K562 (cell line): ENCODE results near the gene UPK2. TPM values are rescaled to one million over a fixed set of nuclear protein-coding genes. Genes with fewer than 3 reads are reported as not detected.
A peak's percentile ranks its signal among the peaks of the same experiment; 100 is the strongest.

ENCODE experiments used
- ARHGAP35 ChIP-seq: fragments of 450-650 bp; IDR thresholded peaks from 2 replicates; pipeline ENCODE4 v1.6.1; 2018; ENCODE audit not compliant: partially characterized antibody
- CBX2 ChIP-seq: fragments of 200-600 bp; sonication (generic); IDR thresholded peaks from one replicate; pipeline ENCODE4 v1.6.1; 2012; ENCODE audit warnings: mild to moderate bottlenecking, low read length, inconsistent platforms; ENCODE audit not compliant: insufficient read depth, poor library complexity, severe bottlenecking
- CBX5 ChIP-seq: IDR thresholded peaks from 2 replicates; pipeline ENCODE4 v1.6.1; 2014; ENCODE audit warnings: low read depth, borderline replicate concordance
- COPS2 ChIP-seq: fragments of 450-650 bp; conservative IDR thresholded peaks from 2 replicates; pipeline ENCODE4 v1.6.1; 2016; ENCODE audit warnings: mild to moderate bottlenecking, moderate library complexity
- CREM ChIP-seq: IDR thresholded peaks from 2 replicates; pipeline ENCODE4 v1.6.1; 2014; ENCODE audit warnings: antibody characterized with exemption, low read depth
- ERF ChIP-seq: fragments of 450-650 bp; formaldehyde crosslinking; IDR thresholded peaks from 2 replicates; pipeline ENCODE4 v1.4.0; 2020; ENCODE audit warnings: mild to moderate bottlenecking, mixed read lengths
- FOXA1 ChIP-seq: fragments of 450-650 bp; IDR thresholded peaks from 2 replicates; pipeline ENCODE4 v1.6.1; 2016; ENCODE audit warnings: mild to moderate bottlenecking, borderline replicate concordance
- GABPB1 ChIP-seq: sonication (generic); formaldehyde crosslinking; IDR thresholded peaks from 2 replicates; pipeline ENCODE4 v1.8.0; 2022; ENCODE audit warnings: mild to moderate bottlenecking, missing genetic modification reagents
- GATAD2A ChIP-seq: fragments of 450-650 bp; IDR thresholded peaks from 2 replicates; pipeline ENCODE4 v1.6.1; 2017
- GTF2F1 ChIP-seq: IDR thresholded peaks from 2 replicates; pipeline ENCODE4 v1.6.1; 2011; ENCODE audit warnings: low read depth, low read length, improper control_type of control experiment
- HDAC3 ChIP-seq: fragments of 450-650 bp; IDR thresholded peaks from 2 replicates; pipeline ENCODE4 v1.6.1; 2018; ENCODE audit warnings: borderline replicate concordance, mild to moderate bottlenecking, moderate library complexity; ENCODE audit not compliant: partially characterized antibody
- IFI16 ChIP-seq: fragments of 250-450 bp; sonication (Bioruptor Pico); IDR thresholded peaks from 2 replicates; pipeline ENCODE4 v2.1.2; 2022; ENCODE audit warnings: mild to moderate bottlenecking, inconsistent platforms
- MAFK ChIP-seq: IDR thresholded peaks from 2 replicates; pipeline ENCODE4 v1.6.1; 2011; ENCODE audit warnings: low read length, improper control_type of control experiment
- MYBL2 ChIP-seq, 2 experiments: fragments of 450-650 bp in 1 of 2; sonication (generic) in 1 of 2; formaldehyde crosslinking in 1 of 2; IDR thresholded peaks; 2 replicates each; pipeline versions ENCODE4 v1.6.1 to v1.8.1; 2017 to 2022; ENCODE audit warnings: borderline replicate concordance in 1 of 2, inconsistent platforms in 1 of 2, low read depth in 1 of 2, mild to moderate bottlenecking in 1 of 2, missing genetic modification reagents in 1 of 2, moderate library complexity in 1 of 2
- MYNN ChIP-seq, 2 experiments: sonication (generic); formaldehyde crosslinking in 1 of 2; IDR thresholded peaks; 2 replicates each; pipeline versions ENCODE4 v1.5.0 to v1.6.1; 2016 to 2020; ENCODE audit warnings: antibody characterized with exemption in 1 of 2, missing genetic modification reagents in 1 of 2
- NR2C2 ChIP-seq, 2 experiments: fragments of 200-800 bp in 1 of 2; sonication (Bioruptor generic) in 1 of 2; sonication (generic) in 1 of 2; formaldehyde crosslinking in 1 of 2; IDR thresholded peaks; 2 replicates each; pipeline versions ENCODE4 v1.6.1 to v1.8.0; 2016 to 2022; ENCODE audit warnings: mild to moderate bottlenecking in 1 of 2, missing compliant biosample characterization in 1 of 2, missing genetic modification characterization in 1 of 2, missing genetic modification reagents in 1 of 2
- OTX1 ChIP-seq: fragments of 450-650 bp; formaldehyde crosslinking; IDR thresholded peaks from 2 replicates; pipeline ENCODE4 v1.4.0; 2022; ENCODE audit warnings: mild to moderate bottlenecking
- POLR3A ChIP-seq: IDR thresholded peaks from 2 replicates; pipeline ENCODE4 v1.6.1; 2011; ENCODE audit warnings: borderline replicate concordance, mild to moderate bottlenecking, moderate library complexity; ENCODE audit not compliant: insufficient read length, insufficient read depth; ENCODE audit errors: extremely low read depth
- PRPF4 ChIP-seq: fragments of 200-400 bp; formaldehyde crosslinking; IDR thresholded peaks from one replicate; pipeline ENCODE4 v1.6.1; 2017; ENCODE audit warnings: low read length, low read depth, mild to moderate bottlenecking; ENCODE audit not compliant: insufficient read depth, poor library complexity, severe bottlenecking
- SMAD4 ChIP-seq: fragments of 250-450 bp; sonication (Bioruptor Pico); conservative IDR thresholded peaks from 2 replicates; pipeline ENCODE4 v1.8.0; 2021; ENCODE audit warnings: inconsistent platforms, mild to moderate bottlenecking, moderate library complexity
- TAF1 ChIP-seq: IDR thresholded peaks from 2 replicates; pipeline ENCODE4 v1.6.1; 2011; ENCODE audit warnings: mild to moderate bottlenecking, low read length, moderate library complexity; ENCODE audit not compliant: insufficient read depth, control insufficient read depth, severe bottlenecking; ENCODE audit errors: extremely low read depth
- TCFL5 ChIP-seq: fragments of 250-450 bp; sonication (Bioruptor Pico); conservative IDR thresholded peaks from 2 replicates; pipeline ENCODE4 v1.6.1; 2021; ENCODE audit warnings: mild to moderate bottlenecking, moderate library complexity, matching md5 sums
- TGIF2 ChIP-seq: sonication (generic); formaldehyde crosslinking; IDR thresholded peaks from 2 replicates; pipeline ENCODE4 v1.8.1; 2022; ENCODE audit warnings: mild to moderate bottlenecking, missing genetic modification reagents, moderate library complexity
- THRAP3 ChIP-seq: fragments of 450-650 bp; IDR thresholded peaks from 2 replicates; pipeline ENCODE4 v1.6.1; 2016; ENCODE audit warnings: mild to moderate bottlenecking, inconsistent platforms, borderline replicate concordance
- ZNF263 ChIP-seq: sonication (generic); formaldehyde crosslinking; IDR thresholded peaks from 2 replicates; pipeline ENCODE4 v1.8.0; 2022; ENCODE audit warnings: mild to moderate bottlenecking, missing genetic modification reagents, borderline replicate concordance
- ZNF77 ChIP-seq: fragments of 250-450 bp; sonication (Bioruptor Pico); IDR thresholded peaks from 2 replicates; pipeline ENCODE4 v1.5.0; 2020
- ZSCAN29 ChIP-seq: fragments of 450-650 bp; IDR thresholded peaks from 2 replicates; pipeline ENCODE4 v1.6.1; 2017
- ZSCAN32 ChIP-seq: fragments of 450-650 bp; formaldehyde crosslinking; IDR thresholded peaks from 2 replicates; pipeline ENCODE4 v1.4.0; 2020; ENCODE audit warnings: mild to moderate bottlenecking, moderate library complexity
- polyA plus RNA-seq, 8 experiments: library from polyadenylated mRNA; depleted of rRNA in 4 of 8; stranded (reverse) in 5 of 8; unstranded in 3 of 8; fragments of >200 nt; fragmentation: Nextera tagmentation in 2 of 8; fragmentation: Illumina TruSeq in 1 of 8; extraction: Ambion mirVana in 2 of 8; extraction: Trizol in 1 of 8; gene quantifications; 2 replicates each; pipeline versions ENCODE4 v1.2.1 to v1.2.3, GENCODE V29; 2011 to 2014; ENCODE audit warnings: inconsistent platforms in 1 of 8, missing spikeins in 1 of 8
- total RNA-seq, 7 experiments: library from RNA; depleted of rRNA in 6 of 7; stranded (reverse); fragments of >200 nt in 6 of 7; fragmentation: Illumina TruSeq in 2 of 7; extraction: Trizol in 2 of 7; gene quantifications; 2 replicates each; pipeline versions ENCODE4 v1.2.1 to v1.2.3, GENCODE V29; 2011 to 2021; ENCODE audit warnings: low replicate concordance in 1 of 7
- TF ChIP-seq, protein P1 (sequence below): IDR thresholded peaks from 2 replicates; pipeline ENCODE4 v1.6.1; 2016; ENCODE audit warnings: missing genetic modification characterization, missing compliant biosample characterization

The UPK2 gene
- total and polyA plus RNA-seq, 9 of the 15 experiments (the other 6 are each of a cell fraction or from before 2014, with no cell fraction given): not detected

DNA sequence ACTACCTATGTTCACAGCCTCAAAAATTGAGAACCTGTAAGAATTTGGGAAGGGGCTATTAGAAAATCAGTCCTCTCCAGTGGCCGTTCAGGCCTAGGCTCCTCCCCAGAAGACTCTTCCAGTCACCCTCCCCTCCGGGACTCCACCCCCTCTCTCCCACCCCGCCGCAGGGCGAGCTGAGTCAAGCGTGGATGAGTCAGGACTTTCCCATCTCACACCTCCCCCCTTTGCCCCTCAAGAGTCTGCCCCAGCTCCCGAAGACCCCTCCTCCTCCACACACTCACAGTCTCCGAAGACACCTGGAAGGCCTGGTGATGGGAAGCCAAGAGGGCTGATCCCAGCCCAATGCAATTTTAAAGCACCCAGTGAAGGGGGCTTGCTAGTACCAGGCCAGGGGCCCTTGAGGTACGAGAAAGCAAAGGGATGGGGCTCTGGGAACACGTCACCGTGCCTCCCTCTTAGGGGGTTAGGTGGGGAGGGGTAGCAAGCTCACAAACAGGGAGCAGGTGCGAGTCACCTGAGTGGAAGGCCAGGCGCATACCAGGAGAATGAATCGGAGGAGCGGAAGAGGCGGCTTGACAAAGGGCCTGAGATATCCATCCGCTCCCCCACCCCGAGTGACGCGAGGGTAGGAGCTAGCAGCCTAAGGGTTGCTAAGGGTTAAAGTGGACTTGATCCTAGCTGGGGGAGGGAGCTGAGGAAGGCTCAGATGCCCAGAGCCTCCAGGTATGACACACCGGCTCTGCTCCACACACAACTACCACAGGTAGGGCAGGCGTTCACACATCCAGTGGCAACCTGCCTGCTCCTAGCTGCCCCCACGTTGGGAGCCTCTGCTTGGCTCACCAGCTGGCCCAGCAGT lies 44.0 kb upstream of the UPK2 start (continued):
- no peak for TF ChIP-seq ZNF77 (CRISPR knock-in tag)
- no peak for TF ChIP-seq HDAC3
- TF ChIP-seq PRPF4: no peak
- TF ChIP-seq GABPB1 (CRISPR knock-in tag): no peak; the same call in 1 of the 2 replicates
- no peak for TF ChIP-seq TCFL5
- no peak for TF ChIP-seq ZSCAN29
- TF ChIP-seq THRAP3: no peak
- TF ChIP-seq NR2C2 (CRISPR knock-in tag; IDR thresholded peaks at IDR 0.05): no peak
- peak; percentile 3; the same call in 1 of the 2 replicates for TF ChIP-seq NR2C2 (tag; IDR thresholded peaks at IDR 0.05)
- peak; percentile 48 for TF ChIP-seq TAF1
- TF ChIP-seq ERF: peak; percentile 9; the same call in 1 of the 2 replicates
- no peak for TF ChIP-seq CBX5
- TF ChIP-seq CBX2: no peak
- TF ChIP-seq MYNN (IDR thresholded peaks at IDR 0.05): peak; percentile 77
- TF ChIP-seq MYNN (CRISPR knock-in tag; IDR thresholded peaks at IDR 0.05): no peak
- no peak; the same call in 1 of the 2 replicates for TF ChIP-seq ZNF263 (CRISPR knock-in tag)
- no peak for TF ChIP-seq MYBL2 (IDR thresholded peaks at IDR 0.05; ENCODE audit: low read depth)
- TF ChIP-seq MYBL2 (CRISPR knock-in tag; IDR thresholded peaks at IDR 0.05; ENCODE audit: borderline replicate concordance): no peak
- TF ChIP-seq POLR3A: no peak
- TF ChIP-seq ARHGAP35: no peak
- TF ChIP-seq IFI16 (CRISPR knock-in tag): no peak
- peak; percentile 40 for TF ChIP-seq GATAD2A
- TF ChIP-seq TGIF2 (CRISPR knock-in tag): no peak
- no peak for TF ChIP-seq GTF2F1
- TF ChIP-seq COPS2: no peak
- no peak for TF ChIP-seq ZSCAN32 (CRISPR knock-in tag)
- no peak for TF ChIP-seq OTX1 (CRISPR knock-in tag)
- TF ChIP-seq FOXA1: no peak
- TF ChIP-seq, protein P1, sequence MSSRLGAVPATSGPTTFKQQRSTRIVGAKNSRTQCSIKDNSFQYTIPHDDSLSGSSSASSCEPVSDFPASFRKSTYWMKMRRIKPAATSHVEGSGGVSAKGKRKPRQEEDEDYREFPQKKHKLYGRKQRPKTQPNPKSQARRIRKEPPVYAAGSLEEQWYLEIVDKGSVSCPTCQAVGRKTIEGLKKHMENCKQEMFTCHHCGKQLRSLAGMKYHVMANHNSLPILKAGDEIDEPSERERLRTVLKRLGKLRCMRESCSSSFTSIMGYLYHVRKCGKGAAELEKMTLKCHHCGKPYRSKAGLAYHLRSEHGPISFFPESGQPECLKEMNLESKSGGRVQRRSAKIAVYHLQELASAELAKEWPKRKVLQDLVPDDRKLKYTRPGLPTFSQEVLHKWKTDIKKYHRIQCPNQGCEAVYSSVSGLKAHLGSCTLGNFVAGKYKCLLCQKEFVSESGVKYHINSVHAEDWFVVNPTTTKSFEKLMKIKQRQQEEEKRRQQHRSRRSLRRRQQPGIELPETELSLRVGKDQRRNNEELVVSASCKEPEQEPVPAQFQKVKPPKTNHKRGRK: no peak
- peak; percentile 77 for TF ChIP-seq CREM
- TF ChIP-seq SMAD4 (CRISPR knock-in tag): peak; percentile 70; the same call in 1 of the 2 replicates
- peak; percentile 78 for TF ChIP-seq MAFK
